OCI-LY3 (cell line): Measurements from ENCODE around the gene MUSK.
A peak's percentile ranks its signal among the peaks of the same experiment; 100 is the strongest.

Source experiments
- CTCF ChIP-seq: fragments of 200-600, 300-600 bp; sonication (generic); IDR thresholded peaks from 2 replicates; pipeline ENCODE4 v1.5.1; 2014; ENCODE audit warnings: antibody characterized with exemption, low read length, low read depth
- EZH2phosphoT487 ChIP-seq: fragments of 200-600 bp; shearing (Covaris generic); IDR thresholded peaks from 2 replicates; pipeline ENCODE4 v1.6.1; 2018; ENCODE audit warnings: antibody characterized with exemption, mixed run types, low read depth

- TF ChIP-seq CTCF, result peak; percentile 9; the same call in 1 of the 2 replicates
- TF ChIP-seq EZH2phosphoT487, result no peak
These were observed 182.0 kb downstream of the MUSK start for GRCh38 chr9:110850401-110851135.
